HG03108 (cell line): Measurements from ENCODE around the gene HPSE2.
"Not testable (repeated sequence)": the region's sequence is repeated elsewhere in the genome, so short reads cannot be mapped to it uniquely, and the experiment has no call there.

Experiments
- ATAC-seq: cut with Tn5 transposase; IDR thresholded peaks from one replicate; pipeline ENCODE4 v1.9.1; 2021; ENCODE audit warnings: moderate library complexity; ENCODE audit not compliant: unreplicated experiment

The HPSE2 gene

GRCh38 chr10:98577168-98577567 lies 658.5 kb downstream of the HPSE2 start:
- no peak for ATAC-seq

DNA sequence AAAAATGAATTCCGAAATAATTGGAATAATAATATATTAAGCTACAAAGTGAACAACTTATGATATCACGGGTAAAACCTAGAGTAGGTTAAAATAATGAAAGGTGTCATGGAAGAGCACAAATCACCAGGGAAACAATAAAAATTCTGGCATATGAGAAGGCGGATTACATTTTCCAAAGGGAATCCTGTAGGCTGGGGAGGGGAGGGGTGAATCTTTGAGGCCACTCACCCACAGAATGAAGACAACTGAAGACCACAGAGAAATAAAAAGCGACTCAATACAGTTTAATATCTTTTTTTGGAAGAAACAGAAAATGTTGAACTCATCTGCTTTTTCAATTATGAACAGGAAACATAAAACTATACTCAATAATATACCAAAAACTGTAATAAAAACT lies 659.6 kb downstream of the HPSE2 start:
- no peak for ATAC-seq

GRCh38 chr10:98572594-98572993 lies 663.1 kb downstream of the HPSE2 start:
- no peak for ATAC-seq

DNA sequence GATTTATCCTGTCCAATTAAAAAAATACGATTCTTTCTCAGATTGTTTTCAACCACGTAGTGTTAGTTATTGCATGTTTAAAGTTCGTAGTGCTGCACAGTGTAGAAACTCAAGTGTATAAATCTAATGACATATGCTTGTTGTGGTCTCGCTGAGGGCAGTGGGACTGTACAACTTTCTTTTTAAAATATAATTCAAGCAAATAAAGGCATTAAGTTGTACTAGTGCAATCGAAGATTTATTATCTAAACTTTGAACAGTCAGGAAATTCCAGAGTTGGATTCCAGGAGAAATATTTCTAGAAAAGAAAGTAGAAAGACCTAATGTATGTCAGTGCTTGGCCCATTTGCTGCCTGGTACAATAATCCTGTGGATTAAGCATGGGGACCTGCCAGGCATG lies 664.8 kb downstream of the HPSE2 start:
- ATAC-seq, result no peak

- ATAC-seq, result no peak
Observed at GRCh38 chr10:98569853-98570252, 665.8 kb downstream of the HPSE2 start.

DNA sequence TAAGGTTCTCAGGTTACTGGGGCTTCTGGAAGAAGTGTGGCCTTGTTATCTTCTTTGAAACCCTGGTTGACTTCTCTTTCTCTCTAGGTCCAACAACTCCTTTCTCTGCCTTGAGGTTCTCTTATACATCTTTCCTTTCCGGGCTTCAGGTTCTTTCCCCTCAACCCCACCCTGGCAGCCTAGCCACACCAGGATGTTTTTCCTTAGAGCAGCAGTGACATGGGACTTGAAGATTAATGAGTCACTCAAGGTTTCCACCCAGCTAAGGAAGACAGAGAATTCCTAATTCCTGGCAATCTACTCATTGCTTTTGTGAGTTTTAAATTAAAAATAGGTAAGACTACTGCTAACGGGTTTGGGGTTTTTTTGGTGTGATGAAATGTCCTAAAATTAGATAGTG lies 667.1 kb downstream of the HPSE2 start:
- ATAC-seq, result no peak

DNA sequence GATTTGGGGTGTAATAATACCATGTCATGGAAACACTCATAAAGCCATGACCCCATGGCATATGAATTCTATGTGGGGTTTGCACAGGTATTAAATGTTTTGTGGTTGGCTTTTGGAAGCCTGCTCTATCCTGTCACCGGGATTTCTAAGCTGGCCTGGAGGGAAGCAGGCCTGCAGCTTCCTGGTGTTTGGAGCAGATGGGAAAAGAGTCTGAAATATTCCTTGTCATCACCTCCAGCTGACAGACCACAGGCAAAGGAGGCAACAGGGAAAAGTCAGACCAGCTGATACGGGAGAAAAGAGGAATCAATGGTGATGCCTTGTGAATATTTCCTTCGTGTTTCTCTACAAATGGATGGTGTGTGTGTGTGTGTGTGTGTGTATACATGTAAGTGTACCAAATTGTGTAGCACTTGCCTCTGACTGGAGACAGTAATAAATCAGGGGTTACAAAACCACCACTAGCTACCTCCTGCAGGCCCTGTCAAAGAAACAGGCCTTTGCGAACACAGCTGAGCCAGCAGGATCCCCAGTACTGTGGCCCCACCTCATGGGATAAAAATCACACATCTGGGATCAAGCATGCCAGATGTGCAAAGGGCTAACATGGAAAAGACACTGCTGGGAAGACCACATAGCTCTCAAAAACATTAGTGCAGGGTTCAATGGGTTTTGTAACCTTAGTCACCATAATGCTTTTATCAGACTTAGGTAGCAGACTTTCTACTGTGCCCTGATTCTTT lies 668.1 kb downstream of the HPSE2 start:
- ATAC-seq, result no peak

DNA sequence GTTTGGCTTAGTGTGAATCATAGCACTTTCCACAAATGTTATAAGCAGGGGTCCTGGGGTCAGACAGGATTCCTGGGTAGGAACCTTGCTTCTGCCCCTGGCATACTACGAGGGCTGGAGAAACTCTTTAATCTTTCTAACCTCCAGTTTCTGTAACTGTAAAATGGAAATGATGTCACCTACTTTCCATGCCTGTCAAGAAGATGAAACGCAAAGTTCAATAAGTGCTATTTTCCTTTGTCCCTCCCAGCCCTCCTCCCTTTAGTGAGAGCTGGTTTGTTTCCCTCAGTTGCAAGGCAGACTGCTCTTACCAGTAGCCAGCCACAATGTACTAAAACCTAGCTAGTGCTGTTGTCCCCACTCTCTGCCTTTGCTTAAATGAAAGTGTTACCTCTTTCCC lies 671.8 kb downstream of the HPSE2 start:
- no peak for ATAC-seq

GRCh38 chr10:98560565-98560964 lies 675.1 kb downstream of the HPSE2 start:
- no peak for ATAC-seq

DNA sequence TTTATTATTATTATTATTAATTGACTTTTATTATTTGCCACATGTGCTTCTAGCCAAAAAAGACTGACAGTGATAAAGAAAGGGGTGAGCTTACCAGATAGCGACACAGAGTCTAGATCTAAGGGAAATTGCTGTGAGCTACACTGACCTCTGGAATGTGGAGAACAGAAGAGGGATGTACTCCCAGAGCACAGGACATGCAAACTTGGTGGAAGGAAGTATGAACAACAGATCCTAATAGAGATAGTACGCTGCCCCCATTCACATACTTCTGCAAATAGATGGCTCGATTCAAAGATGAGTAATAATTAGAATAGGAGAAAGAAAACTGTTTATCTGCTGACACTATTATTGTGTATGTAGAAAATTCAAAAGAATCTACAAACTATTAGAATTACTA lies 679.6 kb downstream of the HPSE2 start:
- ATAC-seq, result no peak

DNA sequence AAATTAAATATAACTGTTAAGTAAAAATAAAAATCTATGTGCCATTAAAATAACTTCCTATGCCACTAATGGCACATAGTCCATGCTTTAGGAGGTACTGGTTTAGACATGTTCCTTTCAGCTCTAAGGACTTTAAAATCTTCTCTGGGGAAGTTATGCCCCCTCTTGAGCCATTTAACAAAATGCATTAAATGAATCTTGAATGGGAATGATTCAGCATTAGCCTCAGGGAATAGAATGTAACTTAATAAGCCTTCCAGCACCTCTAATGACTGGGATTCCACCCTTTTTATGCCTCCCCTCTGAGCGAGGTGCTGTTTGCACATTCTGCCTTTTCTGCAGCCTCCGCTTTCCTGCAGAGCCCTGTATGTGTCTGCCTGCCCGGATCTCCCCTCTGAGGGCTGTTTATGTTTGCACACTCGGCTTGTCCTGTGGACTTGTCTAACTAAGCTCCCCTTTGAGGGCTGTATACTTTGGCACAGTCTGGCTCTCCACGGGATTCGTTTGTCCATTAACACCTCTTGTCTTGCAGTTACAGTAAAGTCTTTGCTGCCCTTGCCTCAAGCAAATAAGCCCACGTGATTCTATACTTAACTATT lies 680.5 kb downstream of the HPSE2 start:
- no peak for ATAC-seq

GRCh38 chr10:98541561-98541960 lies 694.1 kb downstream of the HPSE2 start:
- ATAC-seq, result not testable (repeated sequence)

- no peak for ATAC-seq
Observed at GRCh38 chr10:98539578-98539977, 696.1 kb downstream of the HPSE2 start.

- no peak for ATAC-seq
Observed at GRCh38 chr10:98538472-98538871, 697.2 kb downstream of the HPSE2 start.

- no peak for ATAC-seq
Observed at GRCh38 chr10:98536551-98536950, 699.1 kb downstream of the HPSE2 start.

- no peak for ATAC-seq
Observed at GRCh38 chr10:98533746-98534445, 701.8 kb downstream of the HPSE2 start.

DNA sequence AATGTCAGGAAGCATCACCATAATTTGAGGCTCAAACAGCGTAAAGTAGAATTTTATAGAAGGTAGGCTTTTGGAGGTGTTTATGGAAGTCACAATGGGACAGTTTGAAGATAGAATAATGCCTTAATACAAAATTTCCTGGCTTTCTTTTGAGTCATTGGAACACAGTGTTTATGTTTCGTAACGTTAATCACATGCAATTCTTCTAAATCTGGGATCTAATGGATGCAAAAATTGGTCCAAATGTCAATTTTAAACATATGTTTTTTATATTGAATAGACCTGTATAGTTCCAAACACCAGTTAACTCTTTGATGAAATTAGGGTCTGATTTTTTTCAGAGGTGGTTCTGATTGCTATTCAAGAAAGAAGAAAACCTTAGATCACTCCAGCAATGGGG lies 702.4 kb downstream of the HPSE2 start:
- ATAC-seq, result no peak

- no peak for ATAC-seq
Observed at GRCh38 chr10:98528805-98529183, 706.9 kb downstream of the HPSE2 start.

DNA sequence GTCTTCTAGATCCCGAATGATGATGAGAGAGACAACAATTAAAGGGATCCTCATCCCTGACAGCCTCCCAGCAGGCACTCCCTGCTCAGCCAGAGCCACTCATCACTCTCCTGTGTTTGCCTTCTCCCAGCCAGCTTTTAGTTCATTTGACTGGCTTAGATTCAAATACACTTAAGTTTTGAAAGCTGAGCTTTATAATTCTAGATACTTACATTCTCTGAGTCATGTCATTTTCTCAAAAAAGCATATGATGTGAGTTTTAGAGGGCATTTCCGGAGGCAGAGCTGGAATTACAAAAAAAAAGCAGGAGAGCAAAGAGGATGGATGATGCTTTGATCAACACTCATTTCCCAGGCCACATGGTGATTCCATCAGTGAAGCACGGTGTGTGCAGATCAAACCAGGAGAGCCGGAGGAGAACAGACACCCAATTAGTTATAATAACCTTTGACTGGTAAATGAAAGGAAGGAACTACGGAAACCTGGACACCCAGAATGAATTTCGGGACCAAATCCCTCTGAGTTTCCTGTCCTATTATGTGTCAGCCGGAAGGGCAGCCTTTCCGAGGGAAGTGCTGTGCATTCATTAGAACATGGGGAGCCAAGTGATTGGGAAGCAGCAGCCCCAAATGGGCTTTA lies 707.4 kb downstream of the HPSE2 start:
- ATAC-seq, result no peak

GRCh38 chr10:98525969-98526368 lies 709.7 kb downstream of the HPSE2 start:
- no peak for ATAC-seq

DNA sequence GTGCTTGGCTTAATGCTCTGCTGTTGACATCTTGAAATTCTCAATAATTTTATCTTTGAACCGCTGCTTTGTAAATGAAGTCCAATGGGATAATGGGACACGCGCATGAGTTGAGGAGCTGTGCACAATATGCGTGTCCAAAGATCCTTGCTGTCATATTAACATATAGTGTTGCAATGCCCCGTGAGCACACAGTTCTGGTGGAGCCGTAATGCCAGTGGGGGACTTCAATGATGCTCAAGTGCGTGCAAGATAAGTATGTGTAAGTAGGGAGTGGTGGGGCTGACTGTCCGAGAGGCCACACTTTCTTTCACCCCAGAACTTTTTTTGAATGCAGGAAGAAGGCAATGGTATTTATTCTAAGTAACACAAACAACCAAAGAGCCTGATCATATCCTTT lies 711.5 kb downstream of the HPSE2 start:
- no peak for ATAC-seq

DNA sequence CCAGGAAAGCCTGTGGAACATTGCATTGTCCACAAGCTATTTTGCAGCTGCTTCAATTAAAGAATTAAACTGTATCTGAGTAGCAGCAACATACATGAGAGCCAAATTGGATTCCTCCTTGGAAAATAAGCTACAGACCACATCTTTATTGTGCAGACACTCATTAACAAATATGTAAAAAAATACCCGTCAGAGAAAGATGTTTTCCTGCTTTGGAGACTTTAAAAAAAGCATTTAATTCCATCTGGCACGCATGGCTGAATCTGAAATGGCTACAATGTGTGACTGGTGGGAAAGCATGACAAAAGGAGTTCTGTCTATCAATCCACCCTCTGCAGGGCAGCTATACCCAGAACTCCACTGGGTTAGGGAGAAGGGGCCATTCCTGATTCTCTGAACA lies 715.8 kb downstream of the HPSE2 start:
- ATAC-seq, result no peak
